Measurements from ENCODE around the gene FCRL4.

- no peak for TF ChIP-seq IRF1 (CRISPR knock-in tag; IDR thresholded peaks at IDR 0.05)
- no peak for TF ChIP-seq MAX (CRISPR knock-in tag; IDR thresholded peaks at IDR 0.05)
- no peak for TF ChIP-seq CTCF (IDR thresholded peaks at IDR 0.05)
- no peak for TF ChIP-seq ATF6 (CRISPR knock-in tag; IDR thresholded peaks at IDR 0.05)
- no peak for TF ChIP-seq ATF2 (CRISPR knock-in tag; IDR thresholded peaks at IDR 0.05; ENCODE audit: borderline replicate concordance, low read depth)
- no peak for TF ChIP-seq GTF2I (CRISPR knock-in tag; conservative IDR thresholded peaks at IDR 0.05)
- TF ChIP-seq E2F4 (CRISPR knock-in tag; IDR thresholded peaks at IDR 0.05; ENCODE audit: borderline replicate concordance, low read depth): no peak
- TF ChIP-seq ESRRA (CRISPR knock-in tag; IDR thresholded peaks at IDR 0.05; ENCODE audit: borderline replicate concordance): no peak
- no peak for TF ChIP-seq ZNF121 (CRISPR knock-in tag; IDR thresholded peaks at IDR 0.05)
- no peak for TF ChIP-seq ZNF317 (CRISPR knock-in tag; IDR thresholded peaks at IDR 0.05; ENCODE audit: borderline replicate concordance, low read depth)
- TF ChIP-seq KAT7 (CRISPR knock-in tag; IDR thresholded peaks at IDR 0.05; ENCODE audit: borderline replicate concordance): no peak
- TF ChIP-seq ZNF512 (CRISPR knock-in tag; IDR thresholded peaks at IDR 0.05; ENCODE audit: borderline replicate concordance): no peak
Measured at GRCh38 chr1:157577420-157577819, 20.5 kb downstream of the FCRL4 start.
